ENCODE measurements around the gene TMEFF1. TPM values are rescaled to one million over a fixed set of nuclear protein-coding genes. Genes with fewer than 3 reads are reported as not detected.

The TMEFF1 gene
- total and polyA plus RNA-seq, 12 donors: 0.14 to 1.8 (median 0.24) TPM; not detected in 8

- WGBS, 4 donors: 92 to 94% (median 93%) methylated on average over 4 of the region's 4 CpGs
- Histone ChIP-seq H3K9me3 (replicated peaks in 1 of 3) (no peaks in the 10 kb centered on the region), H3K4me3 (no peak overlapping the region), H3K4me1 (replicated peaks in 1 of 2) (no peaks in the 10 kb centered on the region), H3K36me3 (replicated peaks in 1 of 2) (no peaks in the 10 kb centered on the region), H3K27ac (no peak overlapping the region), H3K27me3 (no peaks in the 10 kb centered on the region)
- DNase-seq: no peak
- intact Hi-C loops (cut with DNase I): no loop called here
- TF ChIP-seq CTCF (IDR thresholded peaks at IDR 0.05) (no peak), POLR2A (IDR thresholded peaks at IDR 0.05) (no peak)
Measured at GRCh38 chr9:100489836-100490235, 16.9 kb downstream of the TMEFF1 start.

- intact Hi-C loops (cut with DNase I): no loop called here
- no peak overlapping the region for H3K27ac ChIP-seq
- DNase-seq: no peak
- no peaks in the 10 kb centered on the region for H3K9me3 ChIP-seq (replicated peaks in 1 of 3)
- H3K36me3 ChIP-seq (replicated peaks in 1 of 2): no peaks in the 10 kb centered on the region
- no peak overlapping the region for H3K4me3 ChIP-seq
- TF ChIP-seq CTCF (IDR thresholded peaks at IDR 0.05) (no peak), POLR2A (IDR thresholded peaks at IDR 0.05) (no peak)
- no peaks in the 10 kb centered on the region for H3K27me3 ChIP-seq
- WGBS, 4 donors: 86 to 92% (median 89%) methylated on average over 2 of the region's 2 CpGs
- H3K4me1 ChIP-seq (replicated peaks in 1 of 2): no peaks in the 10 kb centered on the region
Measured at GRCh38 chr9:100492952-100493351, 20.0 kb downstream of the TMEFF1 start.

- WGBS, 4 donors: 77 to 89% (median 84%) methylated on average over 5 of the region's 5 CpGs
Measured at GRCh38 chr9:100498592-100498991, 25.6 kb downstream of the TMEFF1 start.

GRCh38 chr9:100499460-100499859 lies 26.5 kb downstream of the TMEFF1 start:
- WGBS, 4 donors: 81 to 87% (median 84%) methylated on average over 4 of the region's 4 CpGs
- intact Hi-C loops (cut with DNase I): no loop called here
- Histone ChIP-seq H3K27ac (no peak overlapping the region), H3K9me3 (replicated peaks in 1 of 3) (no peaks in the 10 kb centered on the region), H3K27me3 (no peaks in the 10 kb centered on the region), H3K36me3 (replicated peaks in 1 of 2) (no peaks in the 10 kb centered on the region), H3K4me3 (no peak overlapping the region), H3K4me1 (replicated peaks in 1 of 2) (no peaks in the 10 kb centered on the region)
- no peak for TF ChIP-seq CTCF (IDR thresholded peaks at IDR 0.05)
- no peak for TF ChIP-seq POLR2A (IDR thresholded peaks at IDR 0.05)
- no peak for DNase-seq

More at GRCh38 chr9:100498592-100498991, 25.6 kb downstream of the TMEFF1 start:
- no peak for TF ChIP-seq CTCF (IDR thresholded peaks at IDR 0.05)
- Histone ChIP-seq H3K27ac (no peak overlapping the region), H3K27me3 (no peaks in the 10 kb centered on the region), H3K9me3 (replicated peaks in 1 of 3) (no peaks in the 10 kb centered on the region), H3K4me3 (no peak overlapping the region), H3K4me1 (replicated peaks in 1 of 2) (no peaks in the 10 kb centered on the region), H3K36me3 (replicated peaks in 1 of 2) (no peaks in the 10 kb centered on the region)
- intact Hi-C loops (cut with DNase I): no loop called here
- no peak for DNase-seq
